ENCODE measurements around the gene TP73. TPM values are rescaled to one million over a fixed set of nuclear protein-coding genes. Genes with fewer than 3 reads are reported as not detected.
A peak's percentile ranks its signal among the peaks of the same experiment; 100 is the strongest.

The TP73 gene
- total and polyA plus RNA-seq, 12 donors = 0.03 to 0.58 (median 0.15) TPM; not detected in 7

DNA sequence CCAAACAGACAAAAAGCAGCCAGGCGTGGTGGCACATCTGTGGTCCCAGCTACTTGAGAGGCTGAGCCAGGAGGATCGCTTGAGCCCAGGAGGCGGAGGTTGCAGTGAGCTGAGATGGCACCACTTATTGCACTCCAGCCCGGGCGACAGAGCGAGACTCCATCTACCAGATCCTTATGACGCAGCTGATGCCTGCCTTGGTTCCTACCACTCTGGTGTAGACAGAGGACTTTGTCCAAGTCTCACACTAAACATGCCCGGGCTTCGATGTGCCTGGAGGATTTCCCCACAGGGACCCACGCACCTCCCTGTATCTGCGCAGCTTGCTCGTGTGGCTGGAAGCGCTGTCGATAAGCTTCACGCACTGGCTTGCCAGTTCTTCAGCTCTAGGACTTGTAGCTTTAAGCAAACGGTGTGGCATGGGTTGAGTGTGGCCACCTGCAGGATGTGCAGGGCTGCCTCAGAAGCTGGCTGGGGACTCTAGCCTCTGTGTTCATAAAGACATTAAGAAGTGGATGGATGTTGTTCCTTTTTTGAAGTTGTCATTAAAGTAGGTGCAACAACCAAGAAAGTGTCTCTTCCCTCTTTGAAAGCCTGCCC, 22.7 kb upstream of the TP73 start:
- no peak for DNase-seq
- TF ChIP-seq, protein P1, sequence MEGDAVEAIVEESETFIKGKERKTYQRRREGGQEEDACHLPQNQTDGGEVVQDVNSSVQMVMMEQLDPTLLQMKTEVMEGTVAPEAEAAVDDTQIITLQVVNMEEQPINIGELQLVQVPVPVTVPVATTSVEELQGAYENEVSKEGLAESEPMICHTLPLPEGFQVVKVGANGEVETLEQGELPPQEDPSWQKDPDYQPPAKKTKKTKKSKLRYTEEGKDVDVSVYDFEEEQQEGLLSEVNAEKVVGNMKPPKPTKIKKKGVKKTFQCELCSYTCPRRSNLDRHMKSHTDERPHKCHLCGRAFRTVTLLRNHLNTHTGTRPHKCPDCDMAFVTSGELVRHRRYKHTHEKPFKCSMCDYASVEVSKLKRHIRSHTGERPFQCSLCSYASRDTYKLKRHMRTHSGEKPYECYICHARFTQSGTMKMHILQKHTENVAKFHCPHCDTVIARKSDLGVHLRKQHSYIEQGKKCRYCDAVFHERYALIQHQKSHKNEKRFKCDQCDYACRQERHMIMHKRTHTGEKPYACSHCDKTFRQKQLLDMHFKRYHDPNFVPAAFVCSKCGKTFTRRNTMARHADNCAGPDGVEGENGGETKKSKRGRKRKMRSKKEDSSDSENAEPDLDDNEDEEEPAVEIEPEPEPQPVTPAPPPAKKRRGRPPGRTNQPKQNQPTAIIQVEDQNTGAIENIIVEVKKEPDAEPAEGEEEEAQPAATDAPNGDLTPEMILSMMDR (IDR thresholded peaks at IDR 0.05) = no peak
- H3K4me3 ChIP-seq = no peak overlapping the region
- intact Hi-C loops (cut with DNase I) = no loop called here
- H3K4me1 ChIP-seq = peaks cover 4 to 19% (median 10%) of the 10 kb centered on the region in 9 donors
- no peak overlapping the region for H3K27ac ChIP-seq
- 93% methylated on average over 16 of the region's 16 CpGs for WGBS, 2 donors
- H3K36me3 ChIP-seq = peaks cover 0 to 84% (median 64%) of the 10 kb centered on the region in 9 donors
- H3K27me3 ChIP-seq = no peaks in the 10 kb centered on the region
- no peaks in the 10 kb centered on the region for H3K9me3 ChIP-seq
- ATAC-seq = no peak

DNA sequence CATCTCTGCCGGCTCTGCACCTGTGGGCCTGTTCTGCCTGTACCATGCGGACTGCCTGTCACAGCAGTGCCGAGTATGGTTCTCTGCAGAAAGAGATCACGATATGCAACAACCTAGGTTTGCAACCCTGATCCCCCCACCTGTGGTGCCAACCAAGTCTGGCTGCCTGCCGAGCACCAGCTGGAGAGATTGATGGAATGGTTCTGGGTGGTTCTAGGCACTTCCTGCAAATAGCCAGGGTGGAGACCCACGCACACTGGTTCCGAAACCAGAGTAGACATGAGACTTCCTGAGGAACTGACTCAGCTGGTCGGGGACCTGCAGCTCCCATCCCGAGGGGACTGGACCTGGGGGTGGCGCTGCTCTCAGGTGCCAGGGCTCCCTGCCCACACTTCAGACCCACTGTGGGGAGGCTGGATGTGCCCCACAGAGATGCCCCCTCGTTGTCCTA, 22.1 kb upstream of the TP73 start:
- H3K27me3 ChIP-seq = no peaks in the 10 kb centered on the region
- WGBS, 2 donors = 67 to 77% methylated on average over 11 of the region's 11 CpGs
- intact Hi-C loops (cut with DNase I) = no loop called here
- peaks cover 0 to 89% (median 69%) of the 10 kb centered on the region in 9 donors for H3K36me3 ChIP-seq
- TF ChIP-seq, protein P1 (IDR thresholded peaks at IDR 0.05) = no peak
- no peak overlapping the region for H3K4me3 ChIP-seq
- H3K27ac ChIP-seq = no peak overlapping the region
- H3K9me3 ChIP-seq = no peaks in the 10 kb centered on the region
- no peak for DNase-seq
- H3K4me1 ChIP-seq = peaks cover 4 to 19% (median 10%) of the 10 kb centered on the region in 9 donors
- ATAC-seq = no peak

DNA sequence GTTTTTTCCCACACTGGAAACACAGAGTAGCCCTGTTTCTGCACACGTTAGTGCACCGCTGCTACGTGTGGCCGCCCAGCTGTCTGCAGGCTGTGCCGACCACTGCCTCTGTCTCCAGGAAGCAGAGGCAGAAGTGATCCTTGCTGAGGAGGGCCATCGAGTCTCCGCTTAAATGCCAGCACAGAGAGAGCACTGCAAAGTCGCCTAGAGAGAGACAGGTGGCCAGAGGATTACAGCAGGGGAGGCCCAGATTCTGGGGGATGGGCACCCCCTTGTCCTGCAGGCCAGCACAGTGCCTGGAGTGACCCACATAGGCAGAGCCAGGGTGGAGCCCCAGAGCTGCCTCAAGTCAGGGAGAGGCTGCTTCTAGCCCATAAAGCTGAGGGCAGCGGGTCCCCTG, 21.4 kb upstream of the TP73 start:
- Histone ChIP-seq H3K4me1 (peaks cover 1 to 13% (median 4%) of the 10 kb centered on the region in 9 donors), H3K4me3 (no peak overlapping the region), H3K27me3 (no peaks in the 10 kb centered on the region), H3K36me3 (peaks cover 0 to 96% (median 76%) of the 10 kb centered on the region in 9 donors), H3K27ac (no peak overlapping the region), H3K9me3 (no peaks in the 10 kb centered on the region)
- TF ChIP-seq, protein P1 (IDR thresholded peaks at IDR 0.05) = no peak
- 82 to 86% methylated on average over 9 of the region's 9 CpGs for WGBS, 2 donors
- DNase-seq (no peak), ATAC-seq (peak in 2 of 8 donors; percentile 10 to 24)
- intact Hi-C loops (cut with DNase I) = no loop called here

DNA sequence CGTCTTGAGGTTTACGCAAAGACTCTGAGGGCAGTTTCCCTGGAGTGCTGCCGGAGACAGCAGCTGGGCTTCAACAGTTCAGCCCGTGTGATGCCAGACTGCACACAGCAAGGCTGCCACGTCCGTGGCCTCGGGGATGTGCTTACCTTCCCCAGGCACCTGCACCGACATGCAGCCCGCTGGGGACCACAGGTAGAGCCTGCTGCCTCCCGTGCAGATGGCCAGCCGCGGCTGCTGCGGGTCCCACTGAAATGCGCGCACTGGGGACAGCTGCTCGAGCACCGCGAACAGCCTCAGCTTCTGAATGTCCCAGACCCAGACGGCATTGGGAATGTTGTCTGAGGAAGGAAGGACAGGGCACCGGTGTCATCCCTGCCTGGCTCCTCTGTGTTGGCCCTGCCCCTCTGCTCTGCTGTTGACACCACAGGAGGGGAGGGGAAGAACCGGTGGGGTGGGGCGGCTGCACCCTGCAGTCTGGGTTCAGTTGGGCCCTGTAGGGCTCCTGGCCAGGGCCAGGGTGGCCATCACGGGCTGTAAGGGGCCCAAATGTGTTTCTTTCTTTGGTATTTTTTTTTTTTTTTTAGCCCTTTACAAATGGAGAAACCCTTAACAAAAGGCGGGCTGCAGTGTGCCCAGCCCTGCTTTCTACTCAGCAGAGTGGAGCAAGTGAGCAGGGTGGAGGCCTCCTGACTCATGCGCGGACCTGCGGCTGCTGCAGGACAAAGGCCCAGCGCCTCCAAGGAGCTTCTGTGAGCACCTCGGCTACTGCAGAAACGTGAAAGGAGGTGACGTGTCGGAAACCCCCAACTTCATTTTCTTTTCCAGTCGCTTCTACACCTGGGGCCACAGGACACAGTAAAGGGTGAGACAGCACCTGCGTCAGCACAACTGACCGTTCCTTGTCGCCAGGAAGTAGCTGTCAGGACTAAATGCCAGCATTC, 20.7 kb upstream of the TP73 start:
- WGBS, 2 donors = 90 to 92% methylated on average over 36 of the region's 36 CpGs

More for the DNA sequence above, 20.7 kb upstream of the TP73 start:
- no peak for DNase-seq
- Histone ChIP-seq H3K4me1 (peaks cover 0 to 7% (median 0%) of the 10 kb centered on the region in 9 donors), H3K9me3 (no peaks in the 10 kb centered on the region), H3K27me3 (no peaks in the 10 kb centered on the region), H3K4me3 (no peak overlapping the region), H3K27ac (no peak overlapping the region), H3K36me3 (peaks cover 0 to 100% (median 83%) of the 10 kb centered on the region in 9 donors)
- TF ChIP-seq, protein P1 (IDR thresholded peaks at IDR 0.05) = no peak
- intact Hi-C loops (cut with DNase I) = no loop called here
- peak in 2 of 8 donors; percentile 15 to 26 for ATAC-seq

Data from heart right ventricle (tissue), 16 donors.